Smooth muscle cell (in vitro differentiated cells): ENCODE measurements around the gene COL28A1. TPM values are rescaled to one million over a fixed set of nuclear protein-coding genes. Genes with fewer than 3 reads are reported as not detected.

Experiments
- DNase-seq: peaks from one replicate; lab custom pipeline; 2025; ENCODE audit not compliant: unreplicated experiment; lab: John Stamatoyannopoulos, UW
- H2AFZ ChIP-seq: fragments of 200-600 bp; sonication (generic); 2 replicates; pipeline ENCODE4 v1.6.0; 2016; ENCODE audit warnings: antibody characterized with exemption, low read depth, mild to moderate bottlenecking
- H3F3A ChIP-seq: fragments of 200-600 bp; sonication (generic); 2 replicates; pipeline ENCODE4 v1.6.0; 2017; ENCODE audit warnings: antibody characterized with exemption, low read depth
- H3K27ac ChIP-seq: fragments of 200-600 bp; sonication (generic); 2 replicates; pipeline ENCODE4 v1.5.1; 2016; ENCODE audit warnings: low read depth, mild to moderate bottlenecking
- H3K27me3 ChIP-seq: fragments of 200-600 bp; sonication (generic); 2 replicates; pipeline ENCODE4 v1.6.1; 2016; ENCODE audit warnings: low read depth, mild to moderate bottlenecking
- H3K36me3 ChIP-seq: fragments of 200-600 bp; sonication (generic); 2 replicates; pipeline ENCODE4 v1.5.1; 2016; ENCODE audit warnings: low read depth
- H3K4me1 ChIP-seq: fragments of 200-600 bp; sonication (generic); 2 replicates; pipeline ENCODE4 v1.5.1; 2016; ENCODE audit warnings: low read depth
- H3K4me2 ChIP-seq: fragments of 200-600 bp; sonication (generic); 2 replicates; pipeline ENCODE4 v1.6.0; 2016; ENCODE audit warnings: mild to moderate bottlenecking
- H3K4me3 ChIP-seq: fragments of 200-600 bp; sonication (generic); 2 replicates; pipeline ENCODE4 v1.5.1; 2016; ENCODE audit warnings: mild to moderate bottlenecking
- H3K79me2 ChIP-seq: fragments of 200-600 bp; sonication (generic); 2 replicates; pipeline ENCODE4 v1.6.0; 2016; ENCODE audit warnings: low read depth, mild to moderate bottlenecking
- H3K9ac ChIP-seq: fragments of 200-600 bp; sonication (generic); 2 replicates; pipeline ENCODE4 v1.6.0; 2016; ENCODE audit warnings: low read depth
- H3K9me3 ChIP-seq: fragments of 200-600 bp; sonication (generic); replicated peaks from 2 replicates; pipeline ENCODE4 v1.5.1; 2016; ENCODE audit warnings: low read depth
- H4K20me1 ChIP-seq: fragments of 200-600 bp; sonication (generic); 2 replicates; pipeline ENCODE4 v1.6.0; 2016; ENCODE audit warnings: low read depth
- CTCF ChIP-seq: fragments of 200-600 bp; sonication (generic); IDR thresholded peaks from 2 replicates; pipeline ENCODE4 v1.5.1; 2017; ENCODE audit warnings: borderline replicate concordance, mild to moderate bottlenecking, antibody characterized with exemption; ENCODE audit not compliant: insufficient read depth, poor library complexity, severe bottlenecking
- WGBS: methylation state at CpG from one replicate; pipeline ENCODE4 v1.1.7; 2016; ENCODE audit warnings: low lambda C conversion rate; 5-methylcytosine and 5-hydroxymethylcytosine counted together
- polyA plus RNA-seq: library from polyadenylated mRNA; unstranded; fragments of >200 nt; fragmentation: Nextera tagmentation; extraction: Ambion mirVana; gene quantifications from 2 replicates; pipeline ENCODE4 v1.2.1, GENCODE V29; 2016
- total RNA-seq: library from RNA; depleted of rRNA; stranded (reverse); fragments of >200 nt; gene quantifications from 2 replicates; pipeline ENCODE4 v1.2.3, GENCODE V29; 2014

Gene COL28A1
- total and polyA plus RNA-seq, 2 experiments from 2014 or later = 0.13 TPM; not detected in 1

DNA sequence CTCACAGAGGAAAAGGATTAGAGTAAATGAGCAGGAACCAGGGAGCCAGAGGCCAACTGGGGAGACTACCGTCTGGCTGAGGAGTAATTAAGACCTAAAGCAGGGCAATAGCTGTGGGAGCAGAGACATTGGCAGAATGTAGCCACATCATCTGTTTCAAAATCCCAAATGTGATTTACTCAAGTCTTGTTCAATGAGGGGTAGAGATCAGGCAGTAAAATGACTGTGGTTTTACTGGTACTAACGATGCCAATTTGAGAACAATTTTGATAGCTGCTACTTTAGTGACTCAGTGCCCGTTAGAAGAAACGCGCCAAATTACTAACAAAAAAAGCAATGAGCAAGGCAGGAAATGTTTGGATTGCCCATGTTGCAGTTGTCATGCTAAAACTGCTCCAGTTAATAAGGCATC, 18.4 kb upstream of the COL28A1 start:
- Histone ChIP-seq H3K27me3 (no peaks in the 10 kb centered on the region), H3F3A (no peaks in the 10 kb centered on the region), H3K9me3 (no peaks in the 10 kb centered on the region), H3K4me1 (peaks cover 12% of the 10 kb centered on the region), H2AFZ (no peak overlapping the region), H3K4me3 (no peak overlapping the region), H3K36me3 (peaks cover 4% of the 10 kb centered on the region), H4K20me1 (no peaks in the 10 kb centered on the region), H3K27ac (no peak overlapping the region), H3K4me2 (no peak overlapping the region), H3K79me2 (no peaks in the 10 kb centered on the region), H3K9ac (no peak overlapping the region)
- no peak for DNase-seq
- WGBS = 39% methylated on average over 5 of the region's 5 CpGs
- no peak for TF ChIP-seq CTCF

- no peak overlapping the region for H3K9ac ChIP-seq
- no peak overlapping the region for H3K27ac ChIP-seq
- H3F3A ChIP-seq = no peaks in the 10 kb centered on the region
- no peak overlapping the region for H2AFZ ChIP-seq
- H3K9me3 ChIP-seq = no peaks in the 10 kb centered on the region
- H3K4me1 ChIP-seq = peaks cover 12% of the 10 kb centered on the region
- H4K20me1 ChIP-seq = no peaks in the 10 kb centered on the region
- no peak overlapping the region for H3K4me2 ChIP-seq
- DNase-seq = no peak
- H3K36me3 ChIP-seq = no peaks in the 10 kb centered on the region
- no peak overlapping the region for H3K4me3 ChIP-seq
- TF ChIP-seq CTCF = no peak
- no peaks in the 10 kb centered on the region for H3K27me3 ChIP-seq
- H3K79me2 ChIP-seq = no peaks in the 10 kb centered on the region
- 86% methylated on average over 1 of the region's 1 CpG for WGBS
These were observed 17.7 kb upstream of the COL28A1 start for GRCh38 chr7:7553386-7553785.

DNA sequence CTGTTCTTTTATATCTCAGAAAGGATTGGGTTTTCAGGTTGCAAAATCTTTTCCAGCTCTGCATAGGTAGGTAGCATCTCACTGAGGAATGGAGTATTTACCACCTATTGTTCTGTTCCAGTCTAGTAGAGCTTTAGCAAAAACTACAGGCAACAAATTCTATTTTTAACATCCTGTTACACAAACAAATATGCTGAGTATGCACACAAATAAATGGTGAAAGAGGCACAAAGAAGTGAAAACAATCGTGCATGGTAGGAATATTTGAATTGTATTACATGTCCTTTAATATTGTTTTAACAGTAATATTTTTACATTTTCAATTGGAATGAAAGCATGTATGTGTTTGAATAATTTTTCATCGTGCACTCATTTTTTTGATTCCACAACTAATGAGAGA, 16.5 kb upstream of the COL28A1 start:
- H3K4me2 ChIP-seq = no peak overlapping the region
- WGBS = 96% methylated on average over 2 of the region's 2 CpGs
- H3K4me3 ChIP-seq = no peak overlapping the region
- no peaks in the 10 kb centered on the region for H3K36me3 ChIP-seq
- H4K20me1 ChIP-seq = no peaks in the 10 kb centered on the region
- no peaks in the 10 kb centered on the region for H3K79me2 ChIP-seq
- no peak for TF ChIP-seq CTCF
- H3F3A ChIP-seq = no peaks in the 10 kb centered on the region
- no peaks in the 10 kb centered on the region for H3K27me3 ChIP-seq
- no peak overlapping the region for H3K27ac ChIP-seq
- H2AFZ ChIP-seq = no peak overlapping the region
- peaks cover 12% of the 10 kb centered on the region for H3K4me1 ChIP-seq
- no peak for DNase-seq
- H3K9ac ChIP-seq = no peak overlapping the region
- H3K9me3 ChIP-seq = no peaks in the 10 kb centered on the region

DNA sequence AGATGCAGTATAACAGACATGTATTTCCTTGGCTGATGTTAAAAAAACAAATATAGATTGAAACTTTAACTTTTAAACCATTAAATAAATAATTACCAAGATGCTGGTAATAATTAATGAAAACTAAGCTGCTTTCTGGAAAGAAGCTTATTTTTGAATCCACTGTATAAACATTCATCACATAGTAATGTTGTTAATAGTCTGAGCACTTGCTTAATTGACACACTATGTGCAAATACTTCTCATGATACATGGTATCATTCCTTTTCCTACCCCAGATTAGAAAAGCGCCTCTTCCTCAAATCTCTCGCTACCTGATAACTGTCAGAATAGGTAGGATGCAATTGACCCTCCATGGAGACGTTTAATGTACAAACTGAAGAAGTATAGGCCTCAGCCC, 15.0 kb upstream of the COL28A1 start:
- Histone ChIP-seq H4K20me1 (no peaks in the 10 kb centered on the region), H2AFZ (no peak overlapping the region), H3K36me3 (no peaks in the 10 kb centered on the region), H3K4me3 (no peak overlapping the region), H3K27ac (no peak overlapping the region), H3K9ac (no peak overlapping the region), H3K4me2 (no peak overlapping the region), H3F3A (no peaks in the 10 kb centered on the region), H3K79me2 (no peaks in the 10 kb centered on the region), H3K9me3 (no peaks in the 10 kb centered on the region), H3K27me3 (no peaks in the 10 kb centered on the region), H3K4me1 (peaks cover 12% of the 10 kb centered on the region)
- no peak for DNase-seq
- WGBS = 92% methylated on average over 3 of the region's 3 CpGs
- TF ChIP-seq CTCF = no peak
